Activated CD4-positive, alpha-beta T cell treated with anti-CD3 and anti-CD28 coated beads, Interleukin-2, amount 50 U/mL, for 1 hour (primary cell): ENCODE measurements around the gene CEP112.

ENCODE experiments used
- DNase-seq: peaks from one replicate; pipeline ENCODE4 v3.0.0-alpha.2; 2020

Gene CEP112

DNA sequence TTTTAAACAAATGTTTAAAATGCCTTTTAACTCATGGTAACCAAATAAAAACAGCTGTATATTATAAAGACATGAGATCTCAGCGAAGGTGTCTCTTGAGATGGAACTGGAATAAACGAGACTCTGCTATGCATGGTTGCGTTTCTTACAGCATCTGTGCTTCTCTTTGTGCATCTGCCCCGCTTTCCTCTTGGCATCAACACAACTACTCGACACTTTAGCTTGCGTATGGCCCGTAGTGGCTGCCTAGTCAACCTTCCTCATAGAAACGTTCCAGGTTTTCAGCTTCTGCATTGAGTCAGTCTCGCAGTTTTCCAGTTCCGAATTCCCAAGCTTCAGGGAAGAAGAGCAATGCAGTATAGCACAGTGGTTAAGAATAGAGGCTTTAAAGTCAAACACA is 214.9 kb downstream of the CEP112 start:
- no peak for DNase-seq

DNA sequence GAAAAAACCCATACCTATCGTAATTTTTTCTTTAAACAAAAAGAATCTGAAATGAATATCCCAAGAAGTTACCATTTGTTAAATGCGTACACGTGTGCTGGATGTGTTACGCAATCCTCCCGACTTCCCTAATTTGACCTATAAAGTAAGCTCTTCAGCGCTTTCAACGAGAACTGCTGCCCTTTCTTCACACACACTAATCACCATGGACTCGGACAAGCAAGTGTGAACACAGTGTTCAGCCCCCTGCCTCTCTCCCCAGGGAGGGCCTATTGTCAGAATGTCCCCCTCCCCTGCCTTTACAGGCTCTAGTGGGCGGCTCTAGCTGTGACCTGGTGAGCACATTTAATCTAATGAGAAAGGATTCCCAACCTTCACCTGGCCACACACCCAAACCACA is 216.1 kb downstream of the CEP112 start:
- DNase-seq: no peak

DNA sequence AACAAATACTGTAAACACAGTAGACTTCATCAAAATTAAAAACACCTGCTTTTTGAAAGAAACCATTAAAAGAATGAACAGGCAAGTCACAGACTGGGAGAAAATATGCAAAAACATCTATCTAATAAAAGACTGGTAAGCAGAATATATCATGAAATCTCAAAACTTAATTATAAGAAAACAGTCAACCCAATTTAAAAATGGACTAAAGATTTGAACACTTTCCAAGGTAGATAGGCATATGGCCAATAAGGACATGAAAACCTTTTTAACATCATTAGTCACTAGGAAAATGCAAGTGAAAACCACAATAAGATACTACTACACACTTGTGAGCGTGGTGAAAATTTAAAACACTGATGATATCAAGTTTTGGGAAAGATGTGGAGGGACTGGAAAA is 218.7 kb downstream of the CEP112 start:
- no peak for DNase-seq

DNA sequence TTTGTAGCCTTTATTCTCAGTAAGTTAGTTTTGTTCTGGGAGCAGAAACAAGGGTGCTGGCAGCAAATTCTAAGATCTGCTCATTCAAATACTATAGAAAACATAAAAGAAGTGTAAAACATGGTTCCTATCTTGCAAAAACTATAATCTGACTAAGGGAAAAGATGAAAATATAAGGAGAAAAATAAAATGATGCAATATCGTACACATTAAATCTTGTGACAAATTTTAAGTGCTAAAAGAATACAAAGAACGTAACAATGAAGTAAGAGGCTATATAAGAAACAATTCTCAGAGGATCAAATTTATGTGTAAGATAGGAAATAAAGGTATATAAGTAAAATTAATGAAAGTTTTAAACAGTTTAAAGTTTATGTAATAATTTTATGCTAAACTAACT is 224.6 kb downstream of the CEP112 start:
- no peak for DNase-seq

DNA sequence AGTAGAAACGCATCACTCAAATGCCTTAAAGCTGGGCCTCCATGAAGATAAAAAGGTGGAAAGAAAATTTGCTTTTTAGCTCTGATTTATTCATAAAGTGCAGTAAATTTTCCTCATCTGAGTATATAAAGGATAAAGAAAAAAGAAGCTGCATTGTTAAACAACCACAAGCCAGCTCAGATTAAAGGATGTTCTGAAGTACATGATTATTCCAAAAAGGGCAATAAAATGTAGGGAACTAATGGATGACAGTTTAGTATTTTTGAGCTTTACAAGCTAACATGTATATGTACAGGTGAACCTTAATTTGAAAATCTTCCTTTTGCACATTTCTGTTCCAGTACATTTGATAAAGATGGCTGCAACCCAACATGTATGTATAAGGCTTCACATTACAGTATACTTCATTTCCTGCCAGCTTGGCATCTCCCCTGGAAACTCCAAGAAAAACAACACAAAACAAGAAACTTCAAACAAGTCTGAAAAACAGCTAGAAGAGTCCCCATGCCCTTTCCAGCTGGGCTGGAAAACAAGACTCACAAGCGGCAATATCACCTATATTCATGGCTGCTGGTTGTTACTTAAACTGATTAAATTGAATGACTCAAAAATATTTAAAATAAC is 225.7 kb downstream of the CEP112 start:
- no peak for DNase-seq

DNA sequence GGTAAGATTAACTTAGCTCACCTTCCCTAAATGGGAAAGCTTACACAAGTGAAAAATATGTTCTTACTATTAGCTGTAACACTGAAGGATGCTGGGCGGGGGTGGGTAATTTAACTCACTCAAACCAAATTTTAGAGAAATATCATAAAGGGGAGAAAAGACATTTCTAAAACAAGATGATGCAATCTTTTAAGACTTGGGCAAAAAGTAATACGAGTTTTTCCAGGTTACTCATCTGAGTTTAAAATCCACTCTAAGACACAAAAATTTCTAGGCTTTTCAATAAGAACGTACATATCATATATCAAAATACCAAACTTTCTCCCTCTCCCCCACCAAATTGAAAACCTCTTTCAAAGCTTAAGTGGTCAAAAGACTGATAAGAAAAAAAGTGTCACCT is 228.8 kb downstream of the CEP112 start:
- DNase-seq: no peak

DNA sequence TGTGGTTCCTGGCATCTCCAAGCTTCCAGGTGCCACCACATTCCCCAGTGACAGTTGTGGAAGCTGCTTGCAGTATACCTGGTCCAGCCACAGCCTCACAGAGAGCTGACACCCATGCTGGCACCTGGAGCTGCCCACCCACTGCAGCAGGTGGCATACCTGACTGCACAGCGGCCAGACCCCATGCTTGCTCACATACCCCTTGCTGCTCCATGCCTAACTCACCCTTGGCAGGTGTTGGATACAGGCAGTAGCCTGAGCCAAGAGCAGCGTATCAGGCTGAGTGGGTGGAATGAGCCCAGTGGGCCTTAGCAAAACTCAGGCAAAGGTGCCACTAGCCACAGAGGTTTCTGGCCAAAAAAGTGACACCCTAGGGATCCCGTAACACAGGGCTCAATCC is 232.3 kb downstream of the CEP112 start:
- no peak for DNase-seq

DNA sequence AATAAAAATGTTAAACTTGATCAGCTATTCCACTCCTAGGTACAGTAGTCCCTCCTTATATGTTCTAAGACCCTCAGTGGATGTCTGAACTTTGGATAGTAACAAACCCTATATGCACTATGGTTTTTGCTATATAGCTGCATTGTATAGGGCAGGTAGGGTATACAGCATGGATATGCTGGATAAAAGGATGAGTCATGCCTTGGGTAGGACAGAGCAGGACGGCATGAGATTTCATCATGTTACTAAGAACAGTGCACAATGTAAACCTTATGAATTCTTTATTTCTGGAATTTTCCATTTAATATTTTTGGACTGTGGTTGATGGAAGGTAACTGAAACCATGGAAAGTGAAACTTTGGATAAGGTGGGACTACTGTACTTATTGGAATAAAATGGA is 235.1 kb downstream of the CEP112 start:
- no peak for DNase-seq

DNA sequence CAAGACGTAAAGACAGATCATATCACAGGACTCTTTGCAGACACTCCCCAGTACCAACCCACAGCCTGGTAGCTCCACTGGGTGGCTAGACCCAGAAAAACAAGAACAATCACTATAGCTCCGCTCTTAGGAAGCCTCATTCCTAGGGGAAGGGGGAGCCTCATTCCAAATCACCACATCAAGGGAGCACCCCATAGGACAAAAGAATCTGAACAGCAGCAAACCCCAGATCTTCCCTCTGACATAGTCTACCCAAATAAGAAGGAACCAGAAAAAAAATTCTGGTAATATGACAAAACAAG is 237.8 kb downstream of the CEP112 start:
- DNase-seq: no peak

DNA sequence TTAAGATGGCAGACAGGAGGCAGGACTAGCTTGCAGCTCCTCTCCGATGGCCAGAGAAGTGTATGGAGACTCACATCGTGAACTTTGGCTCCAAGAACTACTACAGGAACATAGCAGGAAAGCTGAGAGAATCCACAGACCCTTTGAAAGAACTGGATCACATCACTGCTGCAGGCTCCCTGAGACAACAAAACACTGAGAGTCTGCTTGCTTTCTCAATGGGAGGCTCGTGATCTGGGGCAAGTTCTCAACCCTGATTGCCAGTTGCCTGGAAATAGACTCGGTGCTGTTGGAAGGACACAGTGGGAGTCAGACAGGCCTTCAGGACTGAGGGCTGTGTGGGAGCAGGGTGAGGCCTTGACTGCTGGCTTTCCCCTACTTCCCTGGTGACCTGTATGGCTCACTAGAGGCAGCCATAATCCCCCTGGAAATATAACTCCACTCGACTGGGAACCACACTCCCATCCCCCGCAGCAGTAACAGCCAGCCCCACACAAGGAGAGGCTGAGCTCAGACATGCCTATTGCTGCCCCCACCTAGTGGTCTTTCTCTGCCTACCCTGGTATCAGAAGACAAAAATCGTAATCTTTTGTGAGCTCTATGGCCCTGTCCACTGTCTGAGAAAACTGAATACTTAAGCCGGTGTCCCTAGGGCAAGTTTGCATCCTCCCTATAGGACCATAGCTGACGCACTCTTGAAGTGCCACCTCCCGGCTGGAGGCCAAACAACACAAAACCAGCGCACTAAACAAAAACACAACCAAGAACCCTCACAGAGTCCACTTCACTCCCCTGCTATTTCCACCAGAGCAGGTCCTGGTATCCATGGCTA is 238.4 kb downstream of the CEP112 start:
- DNase-seq: no peak

DNA sequence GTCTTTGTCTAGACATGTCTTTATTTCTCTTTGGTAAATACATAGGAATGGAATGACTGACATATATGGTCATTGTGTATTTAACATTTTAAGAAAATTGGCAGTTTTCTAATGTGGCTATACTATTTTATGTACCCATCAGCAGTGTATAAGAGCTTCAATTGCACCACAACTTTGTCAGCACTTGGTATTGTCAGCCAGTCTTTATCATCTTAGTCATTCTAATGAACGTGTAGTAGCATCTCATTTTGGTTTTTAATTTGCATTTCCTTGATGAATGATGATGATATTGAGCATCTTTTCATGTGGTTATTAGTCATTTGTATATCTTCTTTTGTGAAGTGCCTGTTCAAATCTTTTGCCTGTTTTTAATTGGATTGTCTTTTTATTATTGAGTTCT is 239.3 kb downstream of the CEP112 start:
- no peak for DNase-seq

DNA sequence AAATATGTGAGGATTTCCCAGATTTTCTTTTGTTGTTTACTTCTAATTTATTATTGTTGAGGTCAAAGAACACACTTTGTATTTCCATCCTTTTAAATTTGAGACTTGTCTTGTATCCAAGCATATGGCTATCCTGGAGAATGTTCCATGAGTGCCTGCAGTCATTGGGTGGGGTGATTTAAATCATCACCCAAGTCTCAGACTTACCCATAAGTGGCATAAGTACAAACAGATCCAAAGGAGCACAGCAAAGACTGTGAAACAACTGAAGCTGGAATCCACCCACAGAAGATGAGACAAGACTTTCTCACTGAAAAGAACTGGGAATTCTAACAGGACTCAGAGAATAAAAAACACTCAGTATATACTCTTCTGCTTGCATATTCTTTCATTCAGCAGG is 239.9 kb downstream of the CEP112 start:
- DNase-seq: no peak

DNA sequence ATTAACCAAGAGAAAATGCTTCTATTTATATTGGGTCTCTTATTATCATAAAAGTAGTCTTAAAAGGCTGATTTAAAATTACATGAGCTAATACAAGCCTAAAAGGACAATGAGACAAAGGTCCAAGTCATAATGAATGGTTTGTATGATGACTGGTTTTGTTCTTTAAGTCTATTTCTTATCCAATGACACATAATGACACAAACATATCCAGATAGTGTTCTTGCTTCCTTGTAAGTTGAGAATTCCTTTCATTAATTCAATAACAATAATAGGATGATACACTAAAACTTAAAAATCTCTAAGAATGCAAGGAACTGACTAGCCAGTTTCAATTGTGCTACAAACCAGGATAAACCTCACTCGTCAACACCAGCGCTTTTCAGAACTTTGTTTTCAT is 244.1 kb downstream of the CEP112 start:
- no peak for DNase-seq

DNA sequence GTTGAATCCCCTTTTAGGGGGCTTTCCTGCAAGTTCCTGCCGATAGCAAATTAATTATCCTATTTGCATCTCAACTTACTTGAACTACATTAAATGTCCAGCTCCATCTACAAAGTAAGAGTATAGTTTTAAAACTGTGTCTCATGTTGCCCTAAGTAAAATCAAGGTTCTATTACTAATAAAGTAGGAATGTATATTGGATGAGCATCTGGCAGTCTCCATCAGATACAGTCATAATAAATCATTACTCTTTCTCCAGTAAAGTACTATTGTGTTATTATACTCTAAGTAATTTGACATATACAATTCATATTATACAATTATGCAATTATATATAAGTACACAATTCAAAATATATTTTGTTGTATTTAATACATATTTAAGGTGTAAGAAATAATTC is 249.3 kb downstream of the CEP112 start:
- no peak for DNase-seq

DNA sequence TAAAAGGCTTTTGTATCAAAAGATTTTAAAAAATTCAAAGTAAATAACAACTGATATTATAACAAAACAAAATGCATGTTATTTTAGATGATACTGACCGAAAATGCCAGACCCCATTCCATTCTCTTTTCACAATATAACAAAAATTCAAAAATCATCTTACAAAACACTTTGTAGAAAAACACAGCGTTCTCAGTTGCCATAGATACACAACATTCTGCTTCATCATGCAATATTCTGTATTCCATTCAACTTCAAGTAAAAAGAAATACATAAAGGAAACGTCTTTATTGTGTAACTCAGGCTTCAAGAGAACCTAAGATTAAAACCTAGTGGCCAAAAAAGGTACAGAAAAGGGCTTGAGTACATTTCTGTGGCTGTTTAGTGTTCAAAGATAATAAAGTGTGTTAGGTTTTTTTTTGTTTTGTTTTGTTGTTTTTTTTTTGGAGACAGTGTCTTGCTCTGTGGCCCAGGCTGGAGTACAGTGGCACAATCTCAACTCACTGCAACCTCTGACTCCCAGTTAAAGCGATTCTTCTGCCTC is 250.5 kb downstream of the CEP112 start:
- DNase-seq: no peak

DNA sequence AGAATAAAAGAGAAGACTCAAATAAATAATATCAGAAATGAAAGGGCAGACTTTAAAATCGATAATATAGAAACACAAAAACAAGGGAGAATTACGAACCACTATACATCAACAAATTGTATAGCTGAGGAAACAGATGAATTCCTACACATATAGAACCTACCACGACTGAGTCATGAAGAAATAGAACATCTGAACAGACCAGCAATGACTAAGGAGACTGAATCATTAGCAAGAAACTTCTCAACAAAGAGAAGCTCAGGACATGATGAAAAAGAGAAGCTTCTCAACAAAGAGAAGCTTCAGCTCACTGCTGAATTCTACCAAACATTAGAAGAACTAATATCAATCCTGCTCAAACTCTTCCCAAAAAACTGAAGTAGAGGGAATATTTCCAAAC is 255.9 kb downstream of the CEP112 start:
- no peak for DNase-seq

DNA sequence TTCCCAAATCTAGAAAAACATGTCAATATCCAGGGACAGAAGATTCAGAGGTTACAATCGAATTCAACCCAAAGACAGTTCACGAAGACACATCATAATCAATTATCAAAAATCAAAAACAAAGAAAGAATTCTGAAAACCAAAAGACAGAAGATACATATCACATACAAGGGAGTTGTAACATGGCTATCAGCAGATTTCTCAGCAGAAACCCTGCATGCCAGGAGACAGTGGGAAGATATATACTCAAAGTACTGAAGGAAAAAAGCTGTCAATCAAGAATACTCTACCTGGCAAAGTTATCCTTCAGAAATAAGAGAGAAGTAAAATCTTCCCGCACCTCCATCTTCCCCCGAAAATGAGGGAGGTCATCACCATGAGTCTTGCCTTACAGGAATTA is 258.6 kb downstream of the CEP112 start:
- DNase-seq: no peak

DNA sequence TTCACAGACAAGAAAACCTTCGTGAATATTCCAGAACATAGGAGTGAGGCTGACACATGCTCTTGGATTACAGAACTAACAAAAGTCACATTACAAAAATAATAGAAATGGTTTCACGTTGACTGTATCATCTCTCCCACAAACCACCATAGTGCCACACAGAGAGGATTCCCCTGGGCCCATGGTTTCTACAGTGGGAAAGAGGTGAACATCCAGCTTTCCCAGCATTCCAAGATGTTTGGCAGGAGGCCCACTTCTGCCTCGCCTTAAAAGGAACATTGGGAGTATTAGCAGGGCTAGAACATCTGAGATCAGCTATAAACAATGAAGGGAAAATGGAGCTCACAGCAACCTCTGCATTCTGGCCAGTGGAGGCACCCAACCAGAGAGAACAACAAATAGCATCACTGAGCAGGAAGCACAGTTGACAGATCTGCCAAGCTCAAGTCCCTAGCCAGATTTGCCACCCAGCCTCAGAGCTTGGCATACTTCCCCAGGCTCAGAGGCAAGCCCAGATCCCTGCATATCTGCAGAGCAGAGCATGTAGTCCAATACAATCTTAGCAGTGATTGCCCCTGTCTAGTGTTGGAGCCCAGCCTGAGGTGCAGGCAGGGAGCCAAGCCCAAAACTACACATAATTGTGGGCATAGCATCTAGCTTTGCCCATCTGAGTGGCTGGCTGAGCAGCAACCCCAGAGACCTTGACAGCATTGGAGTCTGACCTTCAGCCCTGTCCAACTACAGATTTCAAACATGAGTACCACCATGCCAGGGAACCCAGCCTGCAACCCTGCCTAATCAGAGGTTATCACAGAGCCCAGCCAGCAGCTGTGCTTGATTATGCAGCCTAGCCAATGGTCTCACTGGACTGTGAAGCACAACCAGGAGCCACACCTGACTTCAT is 260.4 kb downstream of the CEP112 start:
- no peak for DNase-seq

DNA sequence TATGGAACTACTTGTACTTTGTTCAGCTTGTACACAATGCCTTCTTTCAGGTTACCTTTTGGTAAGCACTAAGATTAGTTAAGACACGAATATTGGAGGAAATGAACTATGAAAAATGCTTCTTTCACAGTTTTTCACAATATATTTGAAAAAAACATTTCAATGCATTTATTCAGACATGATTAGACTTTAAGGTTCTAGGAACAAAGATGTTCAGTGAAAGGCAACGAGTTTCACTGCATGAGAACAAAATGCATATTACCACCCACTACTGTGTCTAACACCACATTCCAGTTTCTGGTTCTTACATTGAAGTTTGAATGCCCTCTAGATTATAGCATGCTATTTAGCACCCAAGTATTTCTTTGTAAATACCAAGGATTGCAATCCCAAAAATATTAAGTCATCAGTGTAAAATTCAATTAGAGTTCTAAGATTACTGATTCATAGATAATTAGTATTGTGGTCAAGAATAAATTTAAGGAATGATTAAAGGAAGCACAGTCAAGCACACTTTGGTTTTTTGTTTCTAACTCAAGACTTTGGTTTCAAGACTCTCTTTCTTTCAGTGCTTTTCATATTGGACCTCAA is 261.7 kb downstream of the CEP112 start:
- no peak for DNase-seq

DNA sequence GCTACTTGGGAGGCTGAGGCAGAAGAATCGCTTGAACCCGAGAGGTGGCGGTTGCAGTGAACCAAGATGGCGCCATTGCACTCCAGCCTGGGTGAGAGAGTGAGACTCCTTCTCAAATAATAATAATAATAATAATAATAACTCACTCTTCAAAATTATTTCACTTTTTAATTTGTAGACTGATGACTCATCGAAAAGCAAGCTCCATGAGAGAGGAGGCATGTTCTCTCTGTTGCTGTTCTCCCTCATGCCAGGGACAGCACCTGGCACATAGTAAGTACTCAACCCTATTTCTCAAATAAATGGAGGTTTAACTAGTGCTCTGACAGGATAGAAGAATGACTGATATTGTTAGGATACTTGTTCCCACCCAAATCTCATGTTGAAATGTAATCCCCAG is 265.3 kb downstream of the CEP112 start:
- no peak for DNase-seq

DNA sequence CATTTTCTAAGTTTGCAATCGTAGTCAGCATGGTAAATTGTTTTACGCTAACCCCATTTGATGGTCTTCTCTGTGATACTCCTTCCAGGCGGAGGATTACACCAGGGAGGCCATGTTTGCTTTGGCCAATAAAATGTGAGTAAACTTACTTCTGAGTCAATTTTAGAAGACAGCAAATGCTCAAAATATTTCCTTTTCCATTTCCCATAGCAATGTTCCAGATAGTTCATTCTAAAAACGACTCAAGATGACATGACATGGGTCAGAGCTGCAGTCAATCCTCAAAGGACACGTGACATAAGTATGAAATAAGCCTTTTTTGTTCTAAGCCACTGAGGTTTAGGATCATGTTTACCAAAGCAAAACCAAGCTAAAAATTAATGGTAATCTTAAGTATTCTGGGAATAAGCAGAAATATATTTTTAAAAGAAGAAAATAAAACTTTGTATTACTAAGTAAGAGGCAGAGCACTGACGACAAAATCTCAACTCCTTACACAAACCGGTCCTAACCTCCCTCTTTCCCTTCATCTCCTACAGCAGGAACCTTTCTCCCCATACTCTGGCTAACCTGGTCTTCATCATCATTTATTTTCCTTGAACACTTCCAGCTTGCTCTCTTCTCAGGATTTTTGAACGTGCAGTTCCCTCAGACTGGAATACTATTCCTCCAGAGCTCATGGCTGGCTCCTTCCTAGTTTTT is 266.2 kb downstream of the CEP112 start:
- no peak for DNase-seq

DNA sequence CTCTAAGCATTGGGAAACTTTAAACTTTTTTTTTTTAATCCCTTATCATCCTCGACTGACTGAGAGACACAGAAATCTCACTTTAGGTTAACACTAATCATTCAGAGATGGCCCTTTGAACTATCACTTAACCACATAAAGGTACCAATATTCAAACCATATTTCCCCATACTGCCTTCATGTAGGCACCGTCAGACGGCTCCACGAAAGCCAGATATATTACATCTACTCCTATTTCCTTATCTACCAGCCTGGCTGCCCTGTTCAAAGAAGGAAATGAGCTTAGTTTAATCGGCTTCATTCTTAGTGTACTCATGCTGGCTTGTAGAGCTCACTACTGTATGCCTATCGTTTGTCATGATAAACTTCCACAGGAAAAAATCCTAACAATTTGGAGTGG is 270.9 kb downstream of the CEP112 start:
- DNase-seq: no peak

DNA sequence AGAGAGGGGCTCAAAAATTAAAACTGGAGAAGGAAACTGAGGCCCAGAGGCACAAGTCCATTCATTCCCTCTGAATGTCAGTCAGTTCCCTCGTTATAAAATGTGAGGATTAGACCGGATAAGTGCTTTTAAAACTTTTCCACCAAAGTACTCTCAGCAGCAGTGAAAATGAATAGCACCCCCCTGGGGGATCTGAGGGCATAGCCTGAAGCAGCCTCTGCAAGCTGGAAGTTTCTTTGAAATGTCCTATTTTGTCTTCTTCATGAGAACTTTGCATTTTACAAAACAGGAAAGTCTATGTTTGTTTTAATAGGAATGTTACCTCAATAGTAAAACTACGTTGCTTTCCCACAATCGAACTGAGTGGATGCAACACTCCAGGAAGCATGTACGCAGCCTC is 273.0 kb downstream of the CEP112 start:
- no peak for DNase-seq
